RPMI8226 (cell line): Measurements from ENCODE around the gene USP9X.
"Not testable (repeated sequence)": the region's sequence is repeated elsewhere in the genome, so short reads cannot be mapped to it uniquely, and the experiment has no call there.

Experiments used
- DNase-seq: peaks from one replicate; pipeline ENCODE4 v3.0.0-alpha.2; 2015

The USP9X gene

GRCh38 chrX:41131766-41132165, 46.5 kb downstream of the USP9X start:
- DNase-seq: no peak

DNA sequence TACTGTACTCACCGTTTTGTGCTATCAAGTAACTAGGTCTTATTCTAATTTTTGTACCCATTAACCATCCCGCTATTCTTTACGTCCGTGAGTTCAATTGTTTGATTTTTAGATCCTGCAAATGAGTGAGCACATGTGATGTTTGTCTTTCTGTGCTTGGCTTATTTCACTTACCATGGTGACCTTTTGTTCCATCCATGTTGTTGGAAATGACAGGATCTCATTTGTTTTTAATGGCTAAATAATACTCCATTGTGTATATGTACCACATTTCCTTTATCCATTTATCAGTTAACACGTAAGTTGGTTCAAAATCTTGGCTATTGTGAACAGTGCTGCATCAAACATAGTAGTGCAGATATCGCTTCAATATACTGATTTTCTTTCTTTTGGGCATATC, 48.3 kb downstream of the USP9X start:
- no peak for DNase-seq

- DNase-seq: no peak
Measured at GRCh38 chrX:41137589-41137988, 52.3 kb downstream of the USP9X start.

GRCh38 chrX:41142130-41142910, 57.1 kb downstream of the USP9X start:
- no peak for DNase-seq

- no peak for DNase-seq
Measured at GRCh38 chrX:41144873-41145272, 59.6 kb downstream of the USP9X start.

DNA sequence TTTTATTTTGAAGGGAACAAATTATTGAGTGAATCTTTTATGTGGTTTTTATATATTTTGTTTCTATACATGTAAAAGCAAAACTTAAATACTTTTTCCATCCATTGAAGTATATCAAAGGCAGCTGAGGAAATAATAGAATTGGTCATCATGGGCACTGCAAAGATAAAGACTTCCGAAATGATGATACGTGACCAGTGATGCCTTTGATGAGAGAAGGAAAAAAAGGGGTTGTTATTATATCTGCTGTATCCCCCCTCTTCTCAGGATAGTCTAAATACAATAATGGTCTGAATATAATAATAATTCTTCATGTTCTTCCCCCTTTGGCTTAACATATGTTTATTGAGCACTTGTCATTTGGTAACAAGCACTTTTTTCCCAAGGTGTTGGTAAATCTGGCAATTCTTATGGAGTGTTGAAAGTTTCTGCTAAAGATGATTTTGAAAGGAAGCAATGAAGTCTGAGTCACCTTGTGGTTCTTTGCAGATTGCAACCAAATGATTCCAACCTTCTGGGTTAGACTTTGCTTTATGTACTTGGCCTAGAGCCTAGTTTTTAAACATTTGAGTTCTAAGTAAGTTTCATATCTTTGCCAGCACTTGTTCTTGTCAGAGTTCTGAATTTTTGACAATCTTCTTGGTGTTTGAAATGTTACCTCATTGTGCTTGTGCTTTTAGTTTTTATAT, 60.8 kb downstream of the USP9X start:
- DNase-seq: peak; percentile 11

DNA sequence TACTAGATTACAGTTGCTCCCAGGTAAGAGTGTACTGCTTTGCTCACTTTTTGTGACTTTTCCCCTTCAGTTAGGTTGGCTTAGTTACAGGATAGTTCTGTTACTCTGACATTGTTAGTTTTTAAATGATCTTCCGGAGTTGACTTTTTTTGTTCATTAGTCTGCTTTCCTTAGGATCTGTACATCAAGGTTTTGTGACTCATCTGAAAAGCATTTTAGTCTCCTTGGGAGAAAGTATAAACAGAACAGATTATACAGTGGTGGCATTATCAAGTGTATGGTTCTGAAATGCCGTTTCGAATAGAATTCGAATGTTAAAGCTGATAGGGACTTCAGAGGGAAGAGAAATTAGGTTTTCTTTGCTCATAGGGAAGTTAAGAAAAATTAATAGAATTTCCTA, 63.3 kb downstream of the USP9X start:
- no peak for DNase-seq

DNA sequence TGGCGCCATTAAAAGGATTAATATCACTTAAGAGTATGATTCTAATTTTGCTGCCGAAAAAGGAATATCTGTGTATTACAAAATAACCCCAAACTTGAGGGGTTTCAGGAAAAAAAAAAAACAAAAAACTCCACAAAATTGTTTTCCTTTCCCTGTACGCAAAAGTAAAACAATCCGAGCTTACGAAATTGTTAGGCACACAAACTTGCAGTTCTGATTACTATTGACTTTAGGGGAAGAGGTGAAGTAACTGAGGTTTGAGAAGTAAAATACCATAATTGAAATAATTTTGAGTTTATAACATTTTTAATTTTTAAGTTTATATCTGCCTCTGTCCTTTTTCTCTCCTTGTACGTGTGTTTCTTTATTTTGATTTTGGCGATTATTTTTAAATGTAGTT, 64.8 kb downstream of the USP9X start:
- no peak for DNase-seq

DNA sequence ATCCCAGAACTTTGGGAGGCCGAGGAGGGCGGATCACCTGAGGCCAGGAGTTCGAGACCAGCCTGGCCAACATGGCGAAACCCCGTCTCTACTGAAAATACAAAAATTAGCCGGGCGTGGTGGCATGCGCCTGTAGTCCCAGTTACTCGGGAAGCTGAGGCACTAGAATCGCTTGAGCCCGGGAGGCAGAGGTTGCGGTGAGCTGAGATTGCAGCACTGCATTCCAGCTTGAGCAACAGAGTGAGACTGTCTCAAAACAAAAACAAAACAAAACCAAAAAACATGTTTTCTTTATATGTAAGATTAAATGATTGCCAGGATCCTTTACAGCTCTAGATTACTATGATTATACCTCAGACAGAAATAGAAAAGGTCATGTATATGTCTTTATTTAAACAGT, 66.5 kb downstream of the USP9X start:
- not testable (repeated sequence) for DNase-seq

GRCh38 chrX:41152221-41152620, 67.0 kb downstream of the USP9X start:
- no peak for DNase-seq

- no peak for DNase-seq
Measured at GRCh38 chrX:41153448-41153847, 68.2 kb downstream of the USP9X start.

GRCh38 chrX:41153957-41154356, 68.7 kb downstream of the USP9X start:
- DNase-seq: no peak

DNA sequence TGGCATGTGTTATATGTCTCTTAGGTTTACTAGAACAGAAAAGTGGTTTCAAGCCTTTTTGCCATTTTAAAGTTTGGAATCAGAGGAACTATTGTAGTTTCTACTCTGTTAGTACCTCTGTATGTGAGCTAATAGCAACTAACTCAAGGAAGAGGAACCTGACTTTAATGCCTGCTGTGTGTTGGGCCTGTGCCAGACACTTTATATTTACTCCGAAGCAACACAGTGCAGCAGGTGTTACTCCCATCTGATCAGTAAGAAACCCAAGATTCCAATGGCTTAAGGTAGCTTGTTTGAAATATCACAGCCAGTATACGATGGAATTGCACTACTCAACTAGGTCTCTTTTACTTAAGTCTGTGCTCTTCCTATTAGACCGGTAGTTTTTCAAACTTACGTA, 79.2 kb downstream of the USP9X start:
- DNase-seq: no peak

DNA sequence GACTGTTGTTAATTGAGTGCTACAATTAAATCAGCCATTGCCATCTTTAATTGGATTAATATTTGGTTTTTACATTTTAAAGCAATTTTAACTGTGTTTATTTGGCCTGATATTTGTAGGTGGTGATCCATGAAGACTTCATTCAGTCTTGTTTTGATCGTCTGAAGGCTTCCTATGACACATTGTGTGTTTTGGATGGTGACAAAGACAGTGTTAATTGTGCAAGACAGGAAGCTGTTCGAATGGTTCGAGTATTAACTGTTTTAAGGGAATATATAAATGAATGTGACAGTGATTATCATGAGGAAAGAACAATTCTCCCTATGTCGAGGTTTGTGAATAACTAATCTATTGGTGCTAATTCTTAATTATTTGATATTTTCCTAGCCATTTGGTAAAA, 82.6 kb downstream of the USP9X start:
- DNase-seq: no peak

- DNase-seq: no peak
Measured at GRCh38 chrX:41176263-41176662, 91.0 kb downstream of the USP9X start.

GRCh38 chrX:41177297-41177696, 92.1 kb downstream of the USP9X start:
- DNase-seq: no peak

- DNase-seq: no peak
Measured at GRCh38 chrX:41178201-41178600, 93.0 kb downstream of the USP9X start.

- DNase-seq: peak; percentile 61
Measured at GRCh38 chrX:41180194-41180908, 95.1 kb downstream of the USP9X start.

GRCh38 chrX:41184312-41184711, 99.1 kb downstream of the USP9X start:
- peak; percentile 79 for DNase-seq

- DNase-seq: not testable (repeated sequence)
Measured at GRCh38 chrX:41186946-41187345, 101.7 kb downstream of the USP9X start.

DNA sequence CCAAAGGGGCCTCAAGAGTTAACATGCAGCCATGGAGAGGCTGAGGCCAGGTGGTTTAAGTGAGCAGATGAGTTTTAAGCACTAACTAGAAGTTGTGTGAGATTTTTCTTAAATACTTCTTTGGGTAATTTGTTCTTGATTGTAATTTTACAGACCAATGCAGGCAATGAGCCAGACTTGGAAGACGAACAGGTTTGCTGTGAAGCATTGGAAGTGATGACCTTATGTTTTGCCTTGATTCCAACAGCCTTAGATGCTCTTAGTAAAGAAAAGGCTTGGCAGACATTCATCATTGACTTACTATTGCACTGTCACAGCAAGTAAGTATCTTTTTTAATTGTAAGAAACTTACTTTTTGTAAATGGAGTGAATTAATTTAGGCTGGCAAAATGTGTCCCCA, 103.9 kb downstream of the USP9X start:
- DNase-seq: no peak

GRCh38 chrX:41192880-41193279, 107.6 kb downstream of the USP9X start:
- no peak for DNase-seq

GRCh38 chrX:41198410-41198809, 113.2 kb downstream of the USP9X start:
- DNase-seq: no peak

DNA sequence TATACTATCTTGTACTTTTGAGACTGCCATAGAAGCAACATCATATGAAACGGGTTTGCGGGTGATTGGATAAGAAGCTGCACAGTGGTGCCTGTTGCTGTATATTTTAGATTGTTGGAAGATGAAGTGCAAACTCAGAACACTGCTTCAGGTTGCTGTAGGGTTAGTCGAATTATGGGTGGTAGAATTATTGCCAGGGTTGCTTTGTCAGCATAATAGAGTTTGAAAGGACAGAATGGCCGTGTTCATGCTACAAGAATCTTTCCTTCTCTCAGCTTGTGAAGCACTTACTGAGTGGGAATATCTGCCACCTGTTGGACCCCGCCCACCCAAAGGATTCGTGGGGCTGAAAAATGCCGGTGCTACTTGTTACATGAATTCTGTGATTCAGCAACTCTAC, 115.5 kb downstream of the USP9X start:
- no peak for DNase-seq
